Amygdala (tissue), 56 donors: ENCODE data around the gene RPGRIP1.
"Not testable (repeated sequence)": the region's sequence is repeated elsewhere in the genome, so short reads cannot be mapped to it uniquely, and the experiment has no call there.

ENCODE experiments used
- DNase-seq, 56 donors: peaks; one replicate each; lab custom pipeline; 2025; lab: John Stamatoyannopoulos, UW

Gene RPGRIP1

DNA sequence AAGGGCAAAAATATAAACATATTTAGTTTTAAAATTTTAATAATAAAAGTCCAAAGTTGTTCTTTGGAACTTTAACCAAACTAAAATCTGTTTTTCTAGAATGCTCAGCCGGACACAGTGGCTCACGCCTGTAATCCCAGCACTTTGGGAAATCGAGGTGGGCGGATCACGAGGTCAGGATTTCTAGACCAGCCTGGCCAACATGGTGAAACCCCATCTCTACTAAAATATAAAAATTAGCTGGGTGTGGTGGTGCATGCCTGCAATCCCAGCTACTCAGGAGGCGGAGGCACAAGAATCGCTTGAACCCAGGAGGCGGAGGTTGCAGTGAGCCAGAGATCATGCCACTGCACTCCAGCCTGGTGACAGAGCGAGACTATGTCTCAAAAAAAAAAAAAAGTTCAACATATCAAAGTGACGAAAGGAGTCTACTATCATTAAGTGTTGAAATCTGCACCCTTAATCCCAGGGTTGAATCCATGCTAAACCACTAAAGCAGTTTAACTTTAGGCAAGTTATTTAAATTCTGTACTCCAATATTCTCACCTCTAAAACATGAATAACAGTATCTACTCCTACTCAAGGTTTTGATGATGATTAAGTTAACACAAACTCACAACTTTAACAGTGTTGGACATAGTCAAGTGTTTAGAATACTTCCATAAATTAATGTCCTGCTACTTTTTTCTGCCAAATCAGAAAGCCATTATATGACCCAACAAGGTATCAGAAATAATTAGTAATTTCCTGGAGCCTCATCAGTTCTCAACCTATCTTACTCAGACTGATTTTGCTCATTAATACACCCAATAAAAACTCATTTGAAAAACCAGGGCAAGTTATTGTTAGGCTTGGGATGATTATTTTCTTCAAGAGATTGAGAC lies 21.6 kb upstream of the RPGRIP1 start:
- DNase-seq, result no peak

DNA sequence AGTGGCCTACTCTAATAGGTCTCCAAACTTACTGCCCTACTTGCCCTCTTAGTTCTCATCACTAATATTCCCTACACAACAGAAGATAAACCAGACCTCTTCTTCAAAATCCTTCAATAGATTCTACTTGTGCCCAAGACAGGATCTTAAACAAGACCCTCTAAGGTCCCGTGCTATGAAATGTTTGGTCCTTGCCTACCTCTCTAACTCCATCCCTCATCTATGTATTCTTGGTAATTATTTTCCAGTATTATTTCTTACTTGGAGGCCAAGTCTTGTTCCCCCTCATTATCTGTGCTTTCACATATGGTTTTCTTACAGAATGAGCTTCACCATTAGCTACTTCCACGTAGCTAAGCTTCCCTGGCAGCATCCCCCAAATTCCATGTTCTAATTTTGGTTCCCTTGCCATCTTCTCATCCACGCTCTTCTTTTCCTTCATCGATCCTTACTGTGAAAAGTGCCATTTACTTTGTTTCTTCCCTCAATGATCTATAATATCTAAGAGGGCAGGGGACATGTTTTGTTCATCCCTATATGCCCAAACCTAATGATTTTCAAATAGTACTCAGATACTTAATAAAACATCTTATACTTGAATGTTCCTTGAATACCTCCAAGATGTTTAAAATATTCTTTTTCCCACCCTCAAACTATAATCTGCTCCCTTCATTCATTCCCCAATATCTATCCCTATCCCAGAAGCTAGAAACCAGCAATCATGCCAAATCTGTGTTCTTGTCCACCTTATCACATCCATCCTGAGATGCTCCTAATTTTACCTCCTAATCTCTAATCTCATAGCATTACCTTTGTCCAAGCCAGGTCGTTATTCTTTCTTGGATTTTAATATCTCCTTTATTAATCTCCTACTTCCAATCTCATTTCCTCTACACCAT lies 20.7 kb upstream of the RPGRIP1 start:
- no peak for DNase-seq

DNA sequence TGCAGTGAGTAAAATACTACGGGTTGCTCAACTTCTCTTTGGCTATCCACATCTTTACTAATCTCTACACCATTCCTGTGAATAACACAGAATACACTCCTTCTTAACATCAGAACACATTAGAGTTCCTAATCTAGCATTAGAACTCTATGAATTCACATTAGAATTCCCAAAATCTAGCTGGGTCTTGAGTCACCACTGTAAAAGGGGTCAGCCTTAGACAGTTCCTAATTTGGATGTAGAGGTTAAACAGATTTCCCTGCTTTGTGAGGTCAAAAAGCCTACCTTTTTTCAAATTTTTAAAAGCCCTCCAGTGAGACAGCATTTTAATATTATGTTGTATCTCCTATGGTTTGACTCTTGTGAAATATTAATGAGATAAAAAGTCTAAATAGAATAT lies 18.1 kb upstream of the RPGRIP1 start:
- no peak for DNase-seq

DNA sequence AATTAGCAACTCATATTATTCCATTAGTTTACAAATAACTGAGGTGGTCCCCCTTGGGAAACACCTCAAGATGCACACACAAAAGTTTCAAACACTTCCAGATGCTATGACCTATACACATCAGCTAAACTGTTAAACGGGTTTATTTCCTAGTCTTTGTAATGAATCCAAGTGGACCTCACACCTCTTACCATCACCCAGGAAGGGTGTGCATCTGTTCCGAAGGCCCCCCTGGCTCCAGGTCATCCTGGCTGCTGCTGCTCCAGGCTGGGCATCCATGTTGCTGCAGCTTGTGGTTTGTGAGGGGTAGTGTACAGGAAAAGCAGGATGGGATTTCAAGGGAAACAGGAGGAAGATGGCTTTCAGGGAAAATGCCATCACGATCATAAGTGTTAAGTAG lies 17.5 kb upstream of the RPGRIP1 start:
- no peak for DNase-seq

DNA sequence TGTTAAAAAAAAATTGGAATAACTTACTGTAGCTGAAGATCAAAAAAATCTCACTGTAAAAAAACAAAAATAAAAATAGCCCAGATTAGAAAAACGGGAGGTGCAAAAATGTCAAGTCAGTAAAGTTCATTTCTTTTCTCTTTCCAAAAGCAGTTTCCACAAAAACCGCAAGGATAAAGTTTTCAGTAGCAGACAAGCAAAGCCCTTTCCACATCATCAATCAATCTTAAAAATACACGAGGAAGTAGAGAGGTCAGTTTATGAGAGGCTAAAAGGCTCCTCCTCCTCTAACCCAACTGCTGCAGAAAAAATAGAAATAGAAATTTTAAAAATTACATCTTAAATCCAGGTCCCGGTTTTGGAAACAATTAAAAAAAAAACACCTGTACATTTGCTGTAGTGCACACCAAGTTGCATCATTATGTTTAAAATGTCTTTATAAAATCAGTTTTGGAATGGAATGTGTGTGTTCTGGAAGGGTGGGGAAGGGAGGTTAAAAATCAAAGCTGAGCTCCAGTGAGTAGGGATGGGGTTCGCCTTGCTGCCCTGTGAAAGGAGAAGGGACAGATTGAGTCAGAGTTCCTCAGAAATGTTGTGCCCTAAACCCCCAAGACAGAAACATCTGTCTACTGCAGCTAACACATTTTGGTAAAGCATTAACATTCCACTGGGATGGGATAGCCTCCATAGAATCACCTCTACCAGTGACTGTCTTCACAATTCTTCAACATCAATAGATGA lies 16.4 kb upstream of the RPGRIP1 start:
- DNase-seq, result no peak

DNA sequence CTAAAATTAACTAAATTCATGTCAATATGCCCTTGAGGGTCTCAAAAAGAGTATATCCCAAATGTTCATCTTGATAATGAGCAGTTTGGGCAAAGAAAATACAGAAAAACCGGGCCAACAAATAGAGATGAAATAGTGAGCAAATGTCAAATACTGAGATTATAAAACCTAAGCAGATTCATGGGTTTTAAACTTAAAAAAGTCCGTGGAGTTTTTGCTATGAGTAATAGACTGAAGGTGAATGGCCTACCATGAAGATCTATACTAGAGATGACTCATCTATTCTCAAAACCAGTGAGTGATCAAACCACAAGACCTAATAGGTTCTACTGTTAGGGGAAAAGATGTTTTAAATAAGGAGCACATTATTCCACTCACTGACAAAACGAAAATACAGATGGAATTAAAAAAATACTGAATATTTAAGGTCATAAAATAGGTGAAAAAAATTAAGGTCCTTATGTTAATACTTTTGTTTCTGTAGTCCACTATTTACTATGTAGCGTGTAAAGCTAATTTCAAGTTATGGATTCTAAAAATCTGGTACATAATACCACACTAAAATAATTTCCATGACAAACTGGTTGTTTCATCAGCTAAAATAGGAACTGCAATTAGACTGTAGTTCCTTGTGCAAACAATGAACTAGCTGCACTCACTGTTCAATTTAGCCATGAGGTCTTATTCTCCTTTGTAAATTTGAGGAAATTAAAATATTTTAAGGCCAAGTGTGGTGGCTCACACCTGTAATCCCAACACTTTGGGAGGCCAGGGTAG lies 15.7 kb upstream of the RPGRIP1 start:
- DNase-seq, result no peak

DNA sequence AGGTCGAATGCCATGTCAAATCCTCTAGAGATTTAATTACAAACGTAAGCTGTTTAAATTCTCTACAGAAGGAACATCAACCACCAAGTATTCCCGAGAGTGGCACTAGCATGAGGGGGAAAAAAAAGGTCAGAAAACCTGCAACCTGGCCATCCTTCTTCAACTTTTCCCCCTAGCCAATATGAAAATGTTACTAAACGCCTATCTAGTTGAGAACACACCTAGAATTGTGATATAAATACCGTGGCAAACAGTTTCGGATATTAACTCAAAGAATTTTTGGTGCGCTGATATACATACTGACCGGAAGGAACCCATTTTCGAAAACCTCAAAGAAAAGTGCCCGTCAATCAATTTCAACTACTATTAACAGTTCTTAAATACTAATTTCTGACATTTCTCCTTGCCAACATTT lies 12.4 kb upstream of the RPGRIP1 start:
- DNase-seq, result no peak

DNA sequence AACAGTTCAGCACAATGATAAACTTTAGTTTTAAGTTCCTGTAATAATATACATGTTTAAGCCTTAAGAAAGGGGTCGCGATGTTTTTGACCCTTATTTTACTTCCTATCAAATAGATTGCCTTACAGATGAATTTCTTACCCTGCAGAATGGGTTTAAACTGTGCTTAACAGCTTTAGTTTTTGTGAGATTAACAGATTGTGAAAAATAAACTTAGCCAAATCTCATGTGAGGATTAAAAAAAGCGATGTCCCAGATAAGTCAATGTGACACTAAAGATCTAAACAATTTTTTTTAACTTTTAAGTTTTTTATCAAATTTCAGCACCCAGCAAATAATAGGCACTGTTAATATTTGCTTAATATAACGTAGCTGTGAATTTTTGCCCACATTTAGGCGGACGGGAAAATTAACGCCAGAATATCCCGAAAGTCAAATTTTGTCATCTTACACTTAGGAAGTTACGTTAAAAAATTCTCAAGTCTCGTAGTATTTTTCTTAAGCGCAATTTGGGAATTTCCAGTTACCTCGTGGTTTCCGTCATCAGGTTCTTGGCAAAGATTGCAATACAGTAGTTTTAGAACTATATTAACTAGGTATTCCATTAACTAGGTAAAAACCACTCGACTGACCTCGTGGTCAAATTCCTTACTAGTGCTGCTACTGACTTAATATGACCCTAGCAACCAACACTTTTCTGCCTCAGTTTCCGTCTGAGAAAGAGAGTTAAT lies 11.8 kb upstream of the RPGRIP1 start:
- no peak for DNase-seq

DNA sequence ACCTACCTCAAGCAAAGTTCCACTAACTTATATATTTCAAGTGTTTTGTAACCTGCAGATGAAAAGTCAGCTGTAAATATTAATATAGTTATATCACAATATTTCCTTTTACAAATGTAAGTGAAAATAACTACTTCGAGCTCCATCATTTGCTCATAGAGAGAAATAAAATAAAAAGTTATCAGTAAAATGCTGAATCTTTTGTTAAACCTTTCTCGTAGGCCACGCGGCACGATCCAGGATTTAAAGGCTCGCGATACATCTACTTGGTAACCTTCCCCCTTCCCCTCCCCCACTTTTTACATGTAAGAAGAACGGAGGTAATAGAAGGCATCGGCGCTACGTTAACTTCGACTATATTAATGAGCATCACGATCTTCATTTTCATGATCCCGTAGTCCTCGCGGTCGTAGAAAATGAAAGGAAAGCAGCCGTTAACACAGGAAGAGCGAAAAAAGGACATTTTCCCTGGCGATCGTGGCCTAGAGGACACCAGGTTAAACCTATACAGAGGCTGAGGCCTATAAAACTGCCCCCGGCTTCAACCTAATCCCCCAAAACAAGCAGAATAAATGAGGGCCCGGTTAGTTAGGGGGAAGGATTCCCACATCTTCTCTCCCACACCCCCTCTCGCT lies 11.1 kb upstream of the RPGRIP1 start:
- peak in 3 of 56 donors; percentile 10 to 27 (median 16) for DNase-seq

DNA sequence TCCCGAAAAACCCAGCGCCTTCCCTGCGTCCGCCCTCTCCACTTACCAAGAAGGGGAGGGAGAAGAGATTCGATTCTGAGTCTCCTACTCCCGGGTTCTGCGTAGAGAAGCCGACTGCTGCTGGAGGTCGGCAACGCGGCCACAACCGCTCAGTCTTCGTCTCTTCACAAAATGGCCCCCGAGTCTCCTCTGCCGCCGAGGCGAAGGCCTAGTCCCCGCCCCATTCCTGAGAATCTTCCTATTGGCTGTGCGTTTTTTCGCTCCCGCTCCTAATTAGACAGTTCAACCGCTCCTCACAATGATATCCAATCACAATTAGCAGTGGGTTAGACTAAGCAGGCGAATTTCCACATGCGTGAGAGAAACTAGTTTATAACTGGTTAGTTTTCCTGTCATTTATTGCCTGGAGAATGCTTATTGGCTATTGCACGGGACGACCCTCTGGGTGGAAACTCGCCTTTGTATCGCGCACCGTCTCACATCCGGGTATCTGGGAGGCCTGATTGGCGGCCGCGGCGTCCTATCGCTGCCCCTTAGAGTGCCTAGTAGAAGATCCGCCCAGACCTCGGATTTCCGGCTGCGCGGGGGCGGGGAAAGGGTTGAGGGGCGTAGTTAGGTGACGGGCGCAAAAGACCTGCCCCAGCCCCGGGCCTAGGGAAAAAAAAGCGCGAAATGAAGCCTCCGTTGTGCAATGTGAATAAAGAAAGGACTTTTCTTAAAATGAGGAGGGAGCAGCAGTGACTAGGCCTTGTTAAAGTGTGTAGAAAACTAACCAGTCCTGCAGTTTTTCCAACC lies 10.4 kb upstream of the RPGRIP1 start, which contains the start of gene HNRNPC:
TSS of gene HNRNPC (minus strand) at position 191 of the 795 bp plus-strand sequence. CDS start 35,249 bp downstream, outside the sequence.
- DNase-seq, result peak; percentile 65 to 100 (median 99)

DNA sequence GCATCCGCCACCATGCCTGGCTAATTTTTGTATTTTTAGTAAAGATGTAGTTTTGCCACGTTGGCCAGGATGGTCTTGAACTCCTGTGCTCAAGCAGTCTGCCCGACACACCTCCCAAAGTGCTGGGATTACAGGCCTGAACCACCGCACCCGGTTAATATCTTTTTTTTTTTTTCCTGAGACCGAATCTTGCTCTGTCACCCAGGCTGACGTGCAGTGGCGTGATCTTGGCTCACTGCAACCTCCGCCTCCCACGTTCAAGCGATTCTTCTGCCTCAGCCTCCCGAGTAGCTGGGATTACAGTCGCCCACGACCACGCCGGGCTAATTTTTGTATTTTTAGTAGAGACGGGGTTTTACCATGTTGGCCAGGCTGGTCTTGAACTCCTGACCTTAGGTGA lies 7.2 kb upstream of the RPGRIP1 start:
- DNase-seq, result not testable (repeated sequence)

DNA sequence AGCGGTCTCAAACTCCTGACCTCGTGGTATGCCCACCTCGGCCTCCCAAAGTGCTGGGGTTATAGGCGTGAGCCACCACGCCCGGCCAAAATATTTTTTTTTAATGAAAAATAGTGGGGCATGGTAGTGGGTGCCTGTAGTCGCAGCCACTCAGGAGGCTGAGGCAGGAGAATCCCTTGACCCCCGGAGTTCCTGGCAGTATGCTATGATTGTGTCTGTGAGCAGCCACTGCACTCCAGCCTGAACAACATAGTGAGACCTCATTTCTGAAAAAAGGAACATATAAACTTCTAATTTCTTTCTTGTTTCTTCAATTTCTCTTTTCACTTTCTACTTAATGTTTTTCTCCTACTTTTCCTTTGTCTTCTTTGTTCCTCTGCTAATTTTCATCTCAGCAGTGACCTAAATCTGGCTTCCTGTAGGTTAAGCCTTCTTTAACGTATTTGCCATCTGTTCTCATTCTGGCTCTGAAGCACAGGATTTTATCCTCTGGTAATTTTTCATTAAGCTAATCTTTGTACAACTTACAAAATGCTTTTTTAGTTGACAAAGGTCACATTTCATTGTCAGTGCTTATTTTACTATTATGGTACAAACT lies 4.5 kb upstream of the RPGRIP1 start:
- no peak for DNase-seq

DNA sequence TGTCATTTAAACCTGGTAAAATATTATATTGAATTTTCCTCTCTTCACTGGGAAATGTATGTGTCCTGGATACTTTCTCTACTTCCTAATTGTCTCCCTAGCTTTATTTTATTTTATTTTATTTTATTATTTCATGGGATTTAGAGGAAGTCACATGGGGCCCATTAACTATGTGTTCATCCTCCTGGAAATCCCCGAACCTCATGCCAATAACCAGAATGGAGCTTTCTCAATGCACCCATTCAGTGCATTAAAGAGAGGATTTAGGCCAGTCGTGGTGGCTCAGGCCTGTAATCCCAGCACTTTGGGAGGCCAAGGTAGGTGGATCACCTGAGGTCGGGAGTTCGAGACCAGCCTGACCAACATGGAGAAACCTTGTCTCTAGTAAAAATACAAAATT lies 1.3 kb upstream of the RPGRIP1 start:
- DNase-seq, result no peak

DNA sequence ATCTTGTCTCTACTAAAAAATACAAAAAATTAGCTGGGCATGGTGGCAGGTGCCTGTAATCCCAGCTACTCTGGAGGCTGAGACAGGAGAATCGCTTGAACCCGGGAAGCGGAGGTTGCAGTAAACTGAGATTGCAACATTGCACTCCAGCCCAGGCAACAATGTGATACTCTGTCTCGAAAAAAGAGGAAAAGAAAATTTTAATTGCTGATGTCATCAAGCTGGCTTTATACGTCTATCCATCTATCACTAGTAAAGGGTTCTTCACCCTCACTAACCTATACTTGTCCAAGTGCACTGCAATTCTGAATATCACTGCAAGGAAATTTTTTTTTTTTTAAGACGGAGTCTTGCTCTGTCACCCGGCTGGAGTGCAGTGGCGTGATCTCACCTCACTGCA lies 2.0 kb downstream of the RPGRIP1 start:
- DNase-seq, result not testable (repeated sequence)

DNA sequence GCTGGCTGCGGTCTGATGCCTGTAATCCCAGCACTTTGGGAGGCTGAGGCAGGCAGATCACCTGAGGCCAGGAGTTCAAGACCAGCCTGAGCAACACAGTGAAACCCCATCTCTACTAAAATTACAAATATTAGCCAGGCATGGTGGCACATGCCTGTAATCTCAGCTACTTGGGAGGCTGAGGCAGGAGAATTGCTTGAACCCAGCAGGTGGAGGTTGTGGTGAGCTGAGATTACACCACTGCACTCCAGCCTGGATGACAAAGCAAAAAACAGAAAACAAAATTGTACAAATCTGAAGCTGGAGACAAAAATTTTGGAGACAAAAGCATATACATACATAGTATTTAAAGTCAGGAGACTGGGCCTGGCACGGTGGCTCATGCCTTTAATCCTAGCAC lies 6.6 kb downstream of the RPGRIP1 start:
- not testable (repeated sequence) for DNase-seq

DNA sequence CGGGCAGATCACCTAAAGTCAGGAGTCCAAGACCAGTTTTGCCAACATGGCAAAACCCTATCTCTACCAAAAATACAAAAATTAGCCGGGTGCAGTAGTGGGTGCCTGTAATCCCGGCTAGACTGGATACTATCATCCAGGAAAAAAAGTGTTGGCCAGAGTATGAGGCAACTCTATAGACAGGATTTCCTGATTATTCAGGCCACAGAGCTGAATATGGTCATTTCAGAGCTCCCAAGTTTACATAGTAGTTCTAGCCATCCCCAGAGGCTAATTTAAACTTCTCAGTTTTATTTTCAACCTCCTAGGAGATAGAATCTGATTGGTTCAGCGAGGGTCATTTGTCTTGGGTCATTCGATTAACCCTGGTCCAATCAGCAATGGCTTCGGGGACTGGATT lies 7.3 kb downstream of the RPGRIP1 start:
- DNase-seq, result no peak

DNA sequence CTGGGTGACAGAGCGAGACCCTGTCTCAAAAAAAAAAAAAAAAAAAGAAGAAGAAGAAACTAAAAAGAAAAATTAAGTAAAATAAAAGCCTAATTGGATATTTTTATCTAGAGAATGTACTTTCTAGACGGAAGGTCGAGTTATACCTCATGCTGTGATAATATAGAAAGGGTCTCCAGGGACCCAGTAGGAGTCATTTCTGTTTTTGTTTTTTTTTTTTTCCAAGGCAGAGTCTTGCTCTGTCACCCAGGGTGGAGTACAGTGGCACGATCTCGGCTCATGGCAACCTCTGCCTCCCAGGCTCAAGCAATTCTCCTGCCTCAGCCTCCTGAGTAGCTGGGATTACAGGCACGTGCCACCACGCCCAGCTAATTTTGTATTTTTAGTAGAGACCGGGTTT lies 14.1 kb downstream of the RPGRIP1 start:
- not testable (repeated sequence) for DNase-seq
